Endothelial cell of umbilical vein (primary cell): Measurements from ENCODE around the gene CAMSAP1. TPM values are rescaled to one million over a fixed set of nuclear protein-coding genes. Genes with fewer than 3 reads are reported as not detected.

Experiments used
- BruUV-seq: library from RNA; stranded (reverse); fragments of 400-500 nt; replicated peaks from 2 replicates; lab custom pipeline; 2021; lab: Mats Ljungman, UMichigan
- CTCF ChIA-PET: fragments of 300-600, 350-600 bp; sonication (Branson Sonifier 250); formaldehyde crosslinking; loops from one replicate; lab custom pipeline; 2021; ENCODE audit warnings: antibody characterized with exemption, inconsistent platforms; lab: Charles Lee
- POLR2A ChIA-PET: fragments of 300-600, 350-600 bp; sonication (Branson Sonifier 250); formaldehyde crosslinking; loops from one replicate; lab custom pipeline; 2021; ENCODE audit warnings: antibody characterized with exemption, inconsistent platforms; lab: Charles Lee
- DNase-seq: peaks from one replicate; pipeline ENCODE4 v3.0.0-alpha.2; 2011; ENCODE audit warnings: low read depth, low spot score
- FAIRE-seq: peaks from 2 replicates; lab custom pipeline; 2011; peaks lifted over from hg19 to GRCh38; lab: Jason Lieb, UNC
- H2AFZ ChIP-seq: 2 replicates; pipeline ENCODE4 v1.6.0; 2012; ENCODE audit warnings: low read depth, low read length, control low read depth, inconsistent platforms
- H3K27ac ChIP-seq: 2 replicates; pipeline ENCODE4 v1.5.1; 2011; ENCODE audit warnings: low read depth, mild to moderate bottlenecking, control low read depth, low read length, moderate library complexity; ENCODE audit not compliant: insufficient read depth
- H3K27me3 ChIP-seq, 2 experiments: 2 replicates each; pipeline versions ENCODE4 v1.6.0 to v1.6.1; 2011; ENCODE audit warnings: low read length in 2 of 2, mixed read lengths in 1 of 2; ENCODE audit not compliant: control insufficient read depth in 2 of 2, insufficient read depth in 2 of 2
- H3K36me3 ChIP-seq, 2 experiments: 2 replicates in 1 of 2; 3 replicates in 1 of 2; pipeline ENCODE4 v1.5.1; 2011; ENCODE audit warnings: low read length in 2 of 2, mild to moderate bottlenecking in 1 of 2, moderate library complexity in 1 of 2; ENCODE audit not compliant: control insufficient read depth in 2 of 2, insufficient read depth in 2 of 2; ENCODE audit errors: extremely low read depth in 1 of 2
- H3K4me1 ChIP-seq: 3 replicates; pipeline ENCODE4 v1.5.1; 2011; ENCODE audit warnings: mild to moderate bottlenecking, low read length; ENCODE audit not compliant: control insufficient read depth, insufficient read depth; ENCODE audit errors: extremely low read depth
- H3K4me2 ChIP-seq: 2 replicates; pipeline ENCODE4 v1.6.1; 2011; ENCODE audit warnings: low read length, control low read depth, mixed read lengths; ENCODE audit not compliant: insufficient read depth
- H3K4me3 ChIP-seq, 3 experiments: fragments of 200-600 bp in 1 of 3; sonication (generic), shearing (Covaris generic) in 1 of 3; replicated peaks in 1 of 3; 2 replicates each; pipeline ENCODE4 v1.5.1; 2011 to 2016; ENCODE audit warnings: control low read depth in 3 of 3, low read length in 3 of 3, mild to moderate bottlenecking in 2 of 3, inconsistent platforms in 1 of 3, low read depth in 1 of 3, moderate library complexity in 1 of 3; ENCODE audit not compliant: insufficient read depth in 1 of 3
- H3K79me2 ChIP-seq: 2 replicates; pipeline ENCODE4 v1.6.0; 2012; ENCODE audit warnings: low read length, inconsistent platforms; ENCODE audit not compliant: control insufficient read depth, insufficient read depth
- H3K9ac ChIP-seq: replicated peaks from 2 replicates; pipeline ENCODE3; 2011; ENCODE audit warnings: low read length, control low read depth; ENCODE audit not compliant: insufficient read depth; ENCODE audit errors: extremely low read depth
- H3K9me1 ChIP-seq: replicated peaks from 3 replicates; pipeline ENCODE4 v1.6.0; 2011; ENCODE audit warnings: mild to moderate bottlenecking, low read length; ENCODE audit not compliant: control insufficient read depth, insufficient read depth; ENCODE audit errors: extremely low read depth
- H3K9me3 ChIP-seq: replicated peaks from 2 replicates; pipeline ENCODE4 v1.5.1; 2012; ENCODE audit warnings: low read length, inconsistent platforms; ENCODE audit not compliant: control insufficient read depth, insufficient read depth
- H4K20me1 ChIP-seq: replicated peaks from 2 replicates; pipeline ENCODE3; 2011; ENCODE audit warnings: mild to moderate bottlenecking, low read length; ENCODE audit not compliant: control insufficient read depth, insufficient read depth; ENCODE audit errors: extremely low read depth
- CTCF ChIP-seq, 2 donors: IDR thresholded peaks; 1 replicate in 1 of 2; 2 replicates in 1 of 2; pipeline ENCODE4 v1.5.1; 2011; ENCODE audit warnings: low read length in 2 of 2, mild to moderate bottlenecking in 2 of 2, moderate library complexity in 2 of 2, control low read depth in 1 of 2, inconsistent platforms in 1 of 2, low read depth in 1 of 2; ENCODE audit not compliant: insufficient read depth in 1 of 2; ENCODE audit errors: extremely low read depth in 1 of 2
- EZH2 ChIP-seq: IDR thresholded peaks from 2 replicates; pipeline ENCODE4 v1.6.1; 2012; ENCODE audit warnings: borderline replicate concordance, low read depth, mild to moderate bottlenecking, moderate library complexity, low read length, inconsistent platforms; ENCODE audit not compliant: severe bottlenecking
- FOS ChIP-seq: IDR thresholded peaks from 2 replicates; pipeline ENCODE4 v1.6.1; 2011; ENCODE audit warnings: mild to moderate bottlenecking, low read length, moderate library complexity, borderline replicate concordance; ENCODE audit not compliant: insufficient read depth
- GATA2 ChIP-seq: IDR thresholded peaks from 2 replicates; pipeline ENCODE4 v1.7.0; 2011; ENCODE audit warnings: low read depth, mild to moderate bottlenecking, moderate library complexity, mixed read lengths, low read length; ENCODE audit not compliant: insufficient read length, insufficient read depth
- JUN ChIP-seq: IDR thresholded peaks from 2 replicates; pipeline ENCODE4 v1.6.1; 2011; ENCODE audit warnings: borderline replicate concordance, low read depth; ENCODE audit not compliant: insufficient read length, insufficient read depth
- MAX ChIP-seq: IDR thresholded peaks from 2 replicates; pipeline ENCODE4 v1.6.1; 2011; ENCODE audit not compliant: insufficient read depth, insufficient read length
- MYC ChIP-seq: IDR thresholded peaks from one replicate; pipeline ENCODE4 v1.6.1; 2011; ENCODE audit warnings: mild to moderate bottlenecking, low read depth, low read length
- POLR2A ChIP-seq: IDR thresholded peaks from 2 replicates; pipeline ENCODE4 v1.6.1; 2012; ENCODE audit warnings: low read depth, mild to moderate bottlenecking, control low read depth, low read length
- POLR2AphosphoS5 ChIP-seq: IDR thresholded peaks from 2 replicates; pipeline ENCODE4 v1.6.1; 2012; ENCODE audit warnings: low read depth, mild to moderate bottlenecking, control low read depth, low read length, moderate library complexity; ENCODE audit not compliant: insufficient read depth
- dilution Hi-C: fragments of 300-500 bp; cut with MboI; formaldehyde crosslinking; loops from one replicate; pipeline ENCODE4 v1.15.0; 2019; ENCODE audit warnings: low sequenced_read_pairs; ENCODE audit not compliant: extremely low pct_ligation_motif_present
- intact Hi-C: fragments of 100-400 bp; cut with micrococcal nuclease; formaldehyde crosslinking; loops from one replicate; pipeline ENCODE4 v1.10.0; 2022
- polyA plus RNA-seq, 4 experiments: library from polyadenylated mRNA; depleted of rRNA in 3 of 4; stranded (reverse) in 3 of 4; unstranded in 1 of 4; fragments of >200 nt; gene quantifications; 2 replicates each; pipeline versions ENCODE4 v1.2.1 to v1.2.3, GENCODE V29; 2011 to 2012; ENCODE audit warnings: missing spikeins in 1 of 4
- total RNA-seq: library from RNA; stranded (reverse); gene quantifications from 2 replicates; pipeline ENCODE4 v1.2.3, GENCODE V29; 2021

Gene CAMSAP1
- total and polyA plus RNA-seq, 2 donors (not counting 3 experiments of a cell fraction or from before 2014, with no cell fraction given), result 8.1 to 25.5 TPM

- DNase-seq (no peak), FAIRE-seq (no peak)
- no peaks in the 10 kb centered on the region for H3K4me1 ChIP-seq
- H3K36me3 ChIP-seq, result no peaks in the 10 kb centered on the region
- no peak overlapping the region for H3K9ac ChIP-seq
- dilution Hi-C loops (no loop called here), intact Hi-C loops (no loop called here)
- POLR2A ChIA-PET, result no interaction called here
- no peaks in the 10 kb centered on the region for H4K20me1 ChIP-seq
- BruUV-seq, result no TSS peak
- H3K4me2 ChIP-seq, result no peak overlapping the region
- no peak overlapping the region for H3K27ac ChIP-seq
- TF ChIP-seq POLR2AphosphoS5 (no peak), JUN (no peak), FOS (no peak), GATA2 (no peak), CTCF (IDR thresholded peaks at IDR 0.05; ENCODE audit: extremely low read depth in 1 of 2, insufficient read depth in 1 of 2, low read depth in 1 of 2, low read length in 2 of 2) (no peak), MYC (no peak), MAX (no peak), POLR2A (no peak), EZH2 (no peak)
- no peaks in the 10 kb centered on the region for H3K9me1 ChIP-seq
- H3K79me2 ChIP-seq, result no peaks in the 10 kb centered on the region
- H3K9me3 ChIP-seq, result no peaks in the 10 kb centered on the region
- no peak overlapping the region for H2AFZ ChIP-seq
- H3K4me3 ChIP-seq, result no peak overlapping the region
- CTCF ChIA-PET, result no interaction called here
- H3K27me3 ChIP-seq, result no peaks in the 10 kb centered on the region
Observed at GRCh38 chr9:135769489-135770202, 137.7 kb downstream of the CAMSAP1 start.
